Measurements from ENCODE around the gene SLAMF6. TPM values are rescaled to one million over a fixed set of nuclear protein-coding genes. Genes with fewer than 3 reads are reported as not detected.
A peak's percentile ranks its signal among the peaks of the same experiment; 100 is the strongest.

Gene SLAMF6
- total and polyA plus RNA-seq, 10 of the 15 experiments (the other 5 are each of a cell fraction or from before 2014, with no cell fraction given): 20.5 to 89.6 (median 36.5) TPM

GRCh38 chr1:160474392-160475242 is 48.4 kb downstream of the SLAMF6 start (continued):
- TF ChIP-seq ZNF592 (IDR thresholded peaks at IDR 0.05): no peak
- peak; percentile 21; the same call in 1 of the 2 replicates for TF ChIP-seq ESRRA (IDR thresholded peaks at IDR 0.05; ENCODE audit: low read length)
- no peak for TF ChIP-seq EZH2 (IDR thresholded peaks at IDR 0.05; ENCODE audit: borderline replicate concordance, control insufficient read depth, low read depth, low read length)
- TF ChIP-seq ZBED1 (IDR thresholded peaks at IDR 0.05; ENCODE audit: borderline replicate concordance): peak; percentile 64; the same call in 1 of the 2 replicates
- 0 out of 2 replicates have a peak, but pooled peaks have one; percentile 26 for TF ChIP-seq TBL1XR1 (IDR thresholded peaks at IDR 0.05; ENCODE audit: low read depth, low read length)
- TF ChIP-seq ZNF217 (IDR thresholded peaks at IDR 0.05): no peak
- TF ChIP-seq TARDBP (IDR thresholded peaks at IDR 0.05; ENCODE audit: borderline replicate concordance): no peak
- no peak for TF ChIP-seq BHLHE40 (IDR thresholded peaks at IDR 0.05; ENCODE audit: borderline replicate concordance in 1 of 2, low read depth in 2 of 2, low read length in 1 of 2)
- no peak for TF ChIP-seq KDM1A (IDR thresholded peaks at IDR 0.05; ENCODE audit: borderline replicate concordance)
- no peak for TF ChIP-seq E2F8 (IDR thresholded peaks at IDR 0.05; ENCODE audit: low read depth, partially characterized antibody)
- no peak for TF ChIP-seq ATF7 (IDR thresholded peaks at IDR 0.05; ENCODE audit: low read depth)
- TF ChIP-seq ATF2 (IDR thresholded peaks at IDR 0.05; ENCODE audit: low read length): peak; percentile 84
